Measurements from ENCODE around the gene RYR2.

The RYR2 gene

DNA sequence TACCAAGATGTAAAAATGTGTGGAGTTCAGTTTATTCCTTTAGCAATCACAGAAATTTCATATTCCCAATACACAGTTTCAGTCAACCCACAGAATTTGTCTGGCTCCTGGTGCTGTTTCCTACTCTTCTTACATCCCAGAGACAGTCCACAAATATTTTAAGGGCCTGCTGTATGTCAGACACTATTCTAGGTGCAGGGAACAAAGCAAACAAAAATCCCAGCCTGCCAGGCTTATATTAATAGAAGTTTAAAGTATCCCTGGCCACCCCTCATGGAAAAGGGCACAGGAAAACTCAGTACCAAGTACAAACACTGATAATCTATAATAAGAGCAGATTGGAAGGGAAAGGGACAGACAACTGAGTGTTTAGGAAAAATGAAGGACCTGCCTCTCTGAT is 653.9 kb downstream of the RYR2 start:
- in situ Hi-C loops (cut with MboI; ENCODE audit: low sequenced_read_pairs) = no loop called here

DNA sequence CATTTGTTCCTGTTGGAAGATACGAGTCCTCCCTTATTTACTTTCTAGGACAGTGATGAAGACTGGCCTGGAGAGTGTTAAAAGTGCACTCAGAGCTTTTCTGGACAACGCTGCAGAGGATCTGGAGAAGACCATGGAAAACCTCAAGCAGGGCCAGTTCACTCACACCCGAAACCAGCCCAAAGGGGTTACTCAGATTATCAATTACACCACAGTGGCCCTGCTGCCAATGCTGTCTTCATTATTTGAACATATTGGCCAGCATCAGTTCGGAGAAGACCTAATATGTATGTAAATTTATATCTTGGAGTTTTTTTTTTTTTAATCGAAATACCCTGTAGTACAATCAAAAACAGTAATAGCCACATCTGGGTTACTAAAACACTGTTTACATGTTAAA is 658.2 kb downstream of the RYR2 start:
- in situ Hi-C loops (cut with MboI; ENCODE audit: low sequenced_read_pairs) = no loop called here

DNA sequence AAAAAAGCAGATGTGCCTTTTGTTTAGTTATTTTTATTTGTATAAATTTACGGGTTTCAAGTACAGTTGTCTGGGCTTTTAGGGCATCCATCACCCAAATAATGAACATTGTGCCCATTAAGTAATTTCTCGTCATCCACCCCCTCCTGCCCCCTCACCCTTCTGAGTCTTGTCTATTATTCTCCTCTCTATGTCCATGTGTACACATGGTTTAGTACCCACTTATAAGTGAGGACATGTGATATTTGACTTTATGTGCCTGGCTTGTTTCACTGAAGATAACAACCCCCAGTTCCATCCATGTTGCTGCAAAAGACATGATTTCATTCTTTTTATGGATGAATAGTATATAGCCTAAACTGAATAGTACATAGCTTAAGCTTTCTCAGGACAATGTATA is 659.5 kb downstream of the RYR2 start:
- in situ Hi-C loops (cut with MboI; ENCODE audit: low sequenced_read_pairs) = no loop called here

DNA sequence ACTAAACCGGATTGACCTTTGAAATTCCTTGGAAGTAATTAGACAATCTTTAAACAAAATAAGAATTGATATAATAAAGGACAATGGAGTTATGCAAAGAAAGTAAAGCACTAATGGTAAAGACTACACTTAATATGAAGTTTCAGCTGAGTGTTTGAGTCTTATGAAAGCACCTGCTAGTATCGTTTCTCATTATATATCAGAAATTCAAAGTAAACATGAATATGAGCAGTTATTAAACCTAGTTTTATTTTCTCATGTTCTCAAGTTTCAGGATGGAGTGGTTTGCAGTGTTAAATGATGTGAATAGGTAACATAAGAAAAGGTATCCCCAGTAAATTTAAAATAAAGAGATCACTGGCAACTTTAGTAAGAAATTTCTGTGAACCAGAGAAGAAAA is 660.2 kb downstream of the RYR2 start:
- in situ Hi-C loops (cut with MboI; ENCODE audit: low sequenced_read_pairs) = no loop called here

DNA sequence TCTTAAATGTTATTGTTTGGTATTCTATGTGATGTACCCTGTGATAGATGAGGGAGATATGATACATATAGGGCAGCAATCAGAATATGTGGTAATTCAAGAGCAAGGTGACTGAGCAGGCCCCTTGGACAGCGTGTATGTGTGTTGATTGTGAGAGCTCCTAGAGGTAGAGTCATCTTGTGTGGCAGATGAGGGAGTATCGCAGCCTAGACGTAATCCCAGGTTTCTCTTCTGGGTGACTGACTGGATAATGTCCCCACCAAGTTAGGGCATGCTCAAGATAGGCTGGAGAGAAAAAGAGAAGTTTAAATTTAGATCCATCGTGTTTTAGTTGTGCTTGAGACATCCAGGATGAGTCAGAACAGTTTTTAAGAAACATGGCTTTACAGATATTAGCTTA is 663.5 kb downstream of the RYR2 start:
- in situ Hi-C loops (cut with MboI; ENCODE audit: low sequenced_read_pairs) = no loop called here

DNA sequence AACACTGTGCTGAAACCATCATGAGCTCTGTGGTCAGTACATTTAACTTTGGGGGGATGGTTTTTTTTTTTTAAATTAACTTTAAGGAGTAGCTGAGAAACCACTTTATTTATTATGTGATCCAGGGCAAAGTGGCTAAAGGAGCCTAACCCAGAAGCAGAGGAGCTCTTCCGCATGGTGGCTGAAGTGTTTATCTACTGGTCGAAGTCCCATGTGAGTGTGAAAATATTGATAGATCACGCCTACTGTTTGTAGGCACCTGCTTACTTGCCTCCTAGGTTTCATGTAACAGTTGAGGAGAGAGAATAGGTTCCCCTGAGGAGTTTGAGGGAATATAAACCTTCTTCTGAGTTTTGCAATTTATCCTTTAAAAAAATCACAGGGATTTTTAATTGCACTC is 667.4 kb downstream of the RYR2 start:
- in situ Hi-C loops (cut with MboI; ENCODE audit: low sequenced_read_pairs) = no loop called here

DNA sequence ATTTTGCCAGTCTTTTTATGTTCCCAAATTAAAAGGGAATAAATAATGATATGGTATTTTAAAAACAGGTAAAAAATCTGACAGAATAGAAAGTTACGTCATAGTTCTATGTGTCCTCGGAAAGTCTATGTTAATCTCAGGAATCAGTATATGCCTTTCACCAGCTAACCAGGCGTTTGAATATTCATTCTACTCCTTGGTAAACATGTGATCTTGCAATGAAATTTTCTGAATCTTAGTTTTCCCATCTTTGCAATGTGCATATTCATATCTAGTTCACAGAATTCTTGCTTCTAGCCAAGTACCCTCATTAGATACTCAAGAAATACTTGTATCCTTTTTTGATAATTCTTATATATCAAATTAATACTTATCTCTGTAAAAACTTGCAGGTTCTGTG is 669.3 kb downstream of the RYR2 start:
- in situ Hi-C loops (cut with MboI; ENCODE audit: low sequenced_read_pairs) = no loop called here

DNA sequence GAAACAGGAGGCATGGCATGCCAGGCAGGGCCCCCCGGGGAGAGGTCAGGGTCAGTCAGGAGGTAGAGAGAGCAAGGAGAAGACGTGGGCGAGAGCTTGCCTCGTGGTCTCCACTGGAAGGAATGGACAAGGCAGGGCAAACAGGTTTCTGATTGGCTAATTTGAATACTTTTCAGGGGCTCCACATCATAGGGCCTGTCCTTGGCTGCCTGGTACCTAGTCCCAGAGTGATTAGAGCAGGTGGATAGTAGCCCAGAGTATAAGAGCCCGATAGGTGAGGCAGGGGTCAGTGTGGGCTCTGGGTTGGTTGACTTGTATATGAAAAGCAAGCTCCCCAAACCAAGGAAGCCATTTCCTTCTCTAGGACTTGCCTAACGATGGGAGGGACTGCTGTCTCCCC is 670.1 kb downstream of the RYR2 start:
- in situ Hi-C loops (cut with MboI; ENCODE audit: low sequenced_read_pairs) = no loop called here

DNA sequence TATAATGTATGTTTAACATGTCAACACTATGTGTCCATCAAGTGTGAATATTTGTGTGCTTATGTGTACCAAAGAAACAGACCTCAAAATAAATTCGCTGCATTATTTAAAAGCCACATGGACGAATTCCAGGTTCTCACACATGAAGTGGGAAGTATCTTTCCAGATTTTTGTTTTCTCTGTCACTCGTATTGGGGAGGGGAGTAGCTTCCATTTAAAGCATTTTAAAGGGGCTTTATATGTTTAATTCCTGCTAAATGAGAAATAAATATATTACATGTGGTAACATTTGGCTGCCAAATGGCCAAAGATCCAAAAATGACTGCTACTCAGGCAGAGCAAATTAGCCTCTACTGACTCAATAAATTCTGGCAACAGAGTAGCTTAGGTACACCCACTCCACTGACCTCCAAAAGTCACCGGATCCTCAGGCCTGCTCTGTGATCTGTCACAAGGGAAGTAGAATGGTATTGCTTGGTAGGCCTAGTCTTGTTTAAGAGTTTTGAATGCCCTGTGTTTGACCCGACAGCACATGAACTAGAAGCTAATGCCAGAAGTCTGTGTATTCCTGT is 670.7 kb downstream of the RYR2 start:
- in situ Hi-C loops (cut with MboI; ENCODE audit: low sequenced_read_pairs) = no loop called here

DNA sequence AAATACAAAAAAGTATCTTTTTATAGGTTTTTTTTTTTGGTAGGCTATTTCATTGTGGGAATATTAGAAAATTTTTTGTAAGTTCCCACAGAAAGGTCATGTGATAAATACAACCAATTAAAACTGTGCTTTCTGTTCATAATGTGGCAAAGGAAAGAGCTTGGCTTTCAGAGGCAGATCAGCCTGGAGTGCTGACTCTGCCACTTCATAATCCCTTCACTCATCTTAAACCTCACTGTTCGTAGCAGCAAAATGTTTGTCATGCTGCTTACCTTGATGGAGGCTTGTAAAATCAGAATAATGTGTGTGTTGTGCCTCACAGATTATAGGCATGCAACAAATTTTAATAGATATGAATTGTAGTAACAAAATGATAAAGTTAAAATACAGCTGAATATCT is 671.9 kb downstream of the RYR2 start:
- in situ Hi-C loops (cut with MboI; ENCODE audit: low sequenced_read_pairs) = no loop called here

DNA sequence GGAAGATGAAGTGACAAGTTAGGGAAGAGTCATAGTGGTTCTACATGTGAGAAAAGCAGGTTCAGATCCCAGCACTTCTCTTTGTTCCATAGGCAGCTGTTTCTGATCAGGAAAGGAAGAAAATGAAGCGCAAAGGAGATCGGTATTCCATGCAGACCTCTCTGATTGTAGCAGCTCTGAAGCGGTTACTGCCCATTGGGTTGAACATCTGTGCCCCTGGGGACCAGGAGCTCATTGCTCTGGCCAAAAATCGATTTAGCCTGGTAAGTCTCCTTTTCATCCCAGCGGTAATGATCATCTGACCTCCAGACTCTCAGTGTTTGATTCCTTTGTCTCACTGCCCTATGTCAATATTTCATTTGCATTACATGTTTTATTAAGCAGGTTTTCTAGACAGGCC is 675.1 kb downstream of the RYR2 start:
- in situ Hi-C loops (cut with MboI; ENCODE audit: low sequenced_read_pairs) = no loop called here

DNA sequence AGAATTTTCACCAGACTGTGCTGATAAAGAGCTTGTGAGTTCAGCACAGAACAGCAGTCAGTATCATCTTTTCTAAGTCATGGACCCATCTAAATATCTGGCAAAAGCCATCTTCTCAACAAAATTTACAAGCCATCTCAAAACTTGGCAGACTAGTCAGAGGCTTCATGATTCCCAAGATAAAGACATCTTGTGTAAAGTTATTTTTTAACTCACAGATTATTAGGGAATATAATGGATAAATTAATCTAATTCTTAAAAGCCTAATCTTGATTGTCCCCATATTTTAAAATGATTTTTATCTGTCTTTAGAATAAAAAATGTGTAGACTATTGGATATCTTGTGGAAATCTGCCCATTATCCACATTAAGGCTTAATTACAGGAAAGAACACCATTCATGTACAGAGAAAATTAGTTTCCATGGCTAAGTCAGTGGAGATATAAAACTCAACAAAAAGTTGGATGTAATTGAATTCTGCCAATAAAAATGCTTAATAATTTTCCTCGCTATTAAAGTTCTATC is 688.9 kb downstream of the RYR2 start:
- in situ Hi-C loops (cut with MboI; ENCODE audit: low sequenced_read_pairs) = no loop called here

DNA sequence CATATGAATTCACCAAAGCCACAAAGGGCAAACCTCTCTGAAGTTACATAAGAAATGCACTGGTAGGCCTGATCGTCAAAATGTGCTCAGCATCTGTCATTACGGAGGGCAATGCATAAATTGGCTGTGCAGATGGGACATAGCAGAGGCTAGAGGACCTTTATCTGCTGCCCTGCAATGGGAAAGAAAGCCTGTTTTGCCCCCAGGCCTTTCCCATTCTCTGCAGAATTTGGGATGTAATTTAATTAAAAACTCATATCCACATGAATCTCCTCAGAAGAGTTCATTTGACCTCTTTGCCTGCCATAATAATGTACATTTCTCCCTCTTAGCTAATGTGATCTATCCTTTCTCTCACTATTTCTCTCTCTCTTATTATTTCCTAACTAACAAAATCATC is 690.7 kb downstream of the RYR2 start:
- in situ Hi-C loops (cut with MboI; ENCODE audit: low sequenced_read_pairs) = no loop called here

DNA sequence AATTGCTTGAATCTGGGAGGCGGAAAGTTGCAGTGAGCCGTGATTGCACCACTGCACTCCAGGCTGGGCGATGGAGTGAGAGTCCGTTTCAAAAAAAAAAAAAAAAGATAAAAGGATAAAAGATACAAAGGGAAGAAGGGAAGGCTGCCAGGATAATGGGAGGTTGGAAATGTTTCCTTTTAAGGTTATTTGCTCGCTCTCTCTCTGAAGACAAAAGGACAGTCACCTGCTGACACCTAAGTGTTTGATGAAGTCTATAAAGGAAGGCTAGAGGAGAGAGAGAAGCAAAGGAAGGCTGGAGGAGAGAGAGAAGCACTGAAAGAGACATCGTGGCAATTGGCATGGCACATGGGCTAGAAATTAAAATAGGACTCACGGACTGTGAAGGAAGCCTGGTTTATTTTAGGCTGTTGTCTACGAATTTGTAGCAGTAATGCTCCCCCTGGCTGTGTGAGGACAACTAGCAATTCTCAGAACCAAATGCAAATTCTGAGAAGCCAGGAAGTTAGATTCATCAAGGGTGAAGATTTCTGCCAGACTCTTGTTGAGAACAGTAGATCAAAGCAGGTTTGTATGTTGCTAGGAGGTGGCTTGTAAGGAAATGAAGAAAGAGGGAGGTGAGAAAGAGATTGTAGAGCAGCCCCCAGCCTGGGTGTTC is 694.5 kb downstream of the RYR2 start:
- in situ Hi-C loops (cut with MboI; ENCODE audit: low sequenced_read_pairs) = no loop called here

DNA sequence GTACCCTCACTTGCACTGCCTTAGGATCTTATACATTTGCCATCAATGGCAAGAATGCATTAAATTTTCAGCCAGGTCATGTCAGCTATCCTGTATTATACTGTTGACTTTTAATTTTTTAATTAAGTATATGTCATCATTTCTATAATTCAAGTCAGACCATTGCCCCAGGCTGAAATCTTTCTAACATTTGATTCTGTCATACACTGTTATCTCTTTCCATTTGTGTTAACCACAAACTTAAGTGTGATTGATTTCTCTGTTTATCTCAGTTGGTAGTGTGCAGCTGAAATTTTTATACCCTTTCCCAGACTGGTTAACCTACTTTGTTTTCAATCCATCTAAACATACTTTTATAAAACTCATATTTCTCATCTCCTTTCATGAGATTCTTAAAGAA is 695.5 kb downstream of the RYR2 start:
- in situ Hi-C loops (cut with MboI; ENCODE audit: low sequenced_read_pairs) = no loop called here

DNA sequence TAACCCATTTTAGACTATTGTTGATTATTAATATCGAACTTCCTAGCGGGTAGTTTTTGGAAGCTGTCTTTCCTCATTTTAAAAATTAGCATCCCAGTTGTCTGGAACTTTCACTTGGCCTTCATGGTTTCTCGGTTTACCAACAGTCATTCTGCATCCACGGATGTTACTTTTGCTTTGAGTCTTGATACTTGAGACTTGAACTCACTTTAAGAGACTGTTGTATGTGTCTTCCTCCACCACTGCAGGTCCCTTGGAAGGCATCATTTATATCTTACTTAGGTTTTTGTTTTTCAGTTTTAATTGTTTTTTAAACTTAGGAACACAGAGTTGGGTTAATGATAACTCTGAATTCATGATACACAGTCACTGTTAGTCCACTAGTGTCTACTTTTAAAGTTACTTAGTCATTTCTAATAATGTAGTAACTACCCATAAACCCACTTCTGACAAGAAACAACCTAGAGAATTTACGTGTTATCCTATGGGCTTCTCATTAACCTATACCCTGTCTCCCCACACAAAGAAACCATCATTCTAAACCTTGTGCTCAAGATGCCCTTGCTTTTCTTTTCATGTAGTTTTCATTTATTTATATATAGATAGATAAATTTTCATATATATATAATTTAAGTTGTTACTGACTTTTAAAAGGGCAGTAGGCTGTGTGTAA is 696.1 kb downstream of the RYR2 start:
- in situ Hi-C loops (cut with MboI; ENCODE audit: low sequenced_read_pairs) = no loop called here

DNA sequence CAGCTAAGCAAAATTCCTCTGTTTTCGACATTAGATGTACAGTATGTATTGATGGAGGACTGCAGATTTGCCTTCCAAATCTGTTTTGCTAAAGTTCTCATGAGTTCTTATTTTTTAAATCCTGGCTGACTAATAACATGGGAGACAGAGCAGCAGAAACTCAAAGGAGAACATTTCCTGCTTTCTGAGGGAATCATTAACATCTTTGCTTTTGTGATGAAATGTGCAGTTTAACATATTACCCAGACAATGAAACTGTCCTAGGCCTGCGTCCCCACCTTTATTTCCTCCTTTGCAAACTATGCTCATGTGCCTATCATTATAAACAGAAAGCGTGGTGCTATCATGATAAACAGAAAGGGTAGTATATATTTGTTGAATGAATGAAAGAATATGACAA is 698.9 kb downstream of the RYR2 start:
- in situ Hi-C loops (cut with MboI; ENCODE audit: low sequenced_read_pairs) = no loop called here

DNA sequence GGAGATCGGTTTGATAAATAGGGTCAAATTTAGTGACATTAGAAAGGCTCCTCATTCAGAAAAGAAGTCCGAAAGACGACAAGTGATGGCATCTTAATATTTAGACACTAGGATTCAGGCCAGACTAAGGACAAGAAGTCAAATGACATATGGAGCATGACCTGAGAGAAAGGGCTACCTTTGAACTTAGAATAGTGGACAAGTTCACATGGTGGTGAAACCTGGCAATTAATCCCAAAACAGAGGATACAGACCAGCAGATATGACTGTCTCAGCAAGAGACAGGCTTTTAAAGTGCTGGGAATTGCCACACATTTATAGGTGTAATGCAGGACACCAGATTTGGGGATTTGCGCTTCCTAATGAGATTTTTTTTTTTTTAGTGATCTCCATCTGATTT is 703.6 kb downstream of the RYR2 start:
- in situ Hi-C loops (cut with MboI; ENCODE audit: low sequenced_read_pairs) = no loop called here

DNA sequence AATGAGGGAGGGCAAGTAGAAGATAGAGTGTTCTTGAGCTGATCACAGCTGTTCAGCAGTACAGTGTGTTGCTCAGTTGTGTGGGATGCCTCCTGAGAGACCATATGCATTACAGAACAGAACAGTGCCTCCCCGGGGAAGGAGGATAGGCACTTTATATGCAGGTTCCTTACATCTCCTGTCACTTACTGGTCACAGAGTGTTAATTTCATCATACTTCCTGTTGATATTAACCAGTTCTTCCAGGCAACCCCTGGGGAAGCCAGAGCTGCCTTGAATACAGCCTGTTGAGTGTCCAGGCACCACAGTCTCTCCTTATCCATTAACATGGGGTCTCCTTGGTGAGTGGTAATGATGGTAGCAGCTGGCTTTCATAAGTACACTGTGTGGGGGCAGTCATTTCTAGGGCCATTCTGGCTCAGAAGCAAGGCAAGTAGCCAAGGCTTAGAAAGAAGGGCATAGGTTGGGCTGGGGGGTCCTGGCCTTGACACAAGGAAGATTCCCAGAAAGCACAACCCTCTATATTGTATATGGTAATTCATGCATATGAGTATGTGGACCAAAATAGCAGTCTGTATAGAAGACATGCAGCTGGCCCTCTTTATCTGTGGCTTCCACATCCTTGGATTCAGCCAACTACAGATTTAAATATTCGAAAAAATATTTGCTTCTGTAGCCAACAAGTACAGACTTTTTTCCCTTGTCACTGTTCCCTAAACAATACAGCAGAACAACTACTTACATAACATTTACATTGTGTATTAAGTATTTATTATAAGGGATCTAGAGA is 706.4 kb downstream of the RYR2 start:
- in situ Hi-C loops (cut with MboI; ENCODE audit: low sequenced_read_pairs) = no loop called here

DNA sequence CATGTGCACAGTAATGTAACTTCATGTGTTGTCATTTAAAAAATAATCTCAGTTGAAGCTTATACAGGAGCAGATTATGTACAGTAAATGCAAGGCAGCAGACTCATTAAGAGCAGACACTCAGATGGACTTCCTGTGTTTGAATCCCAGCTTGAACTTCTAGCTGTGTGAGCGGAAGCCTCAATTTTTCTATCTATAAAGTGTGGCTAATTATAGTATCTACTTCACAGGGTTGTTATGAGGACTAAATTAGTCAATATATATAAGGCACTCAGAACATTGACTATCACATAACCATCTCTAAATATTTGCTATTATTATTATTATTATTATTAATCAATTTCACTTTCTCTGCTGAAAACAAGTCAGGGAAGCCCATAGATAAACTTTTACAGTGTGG is 707.1 kb downstream of the RYR2 start:
- in situ Hi-C loops (cut with MboI; ENCODE audit: low sequenced_read_pairs) = no loop called here

DNA sequence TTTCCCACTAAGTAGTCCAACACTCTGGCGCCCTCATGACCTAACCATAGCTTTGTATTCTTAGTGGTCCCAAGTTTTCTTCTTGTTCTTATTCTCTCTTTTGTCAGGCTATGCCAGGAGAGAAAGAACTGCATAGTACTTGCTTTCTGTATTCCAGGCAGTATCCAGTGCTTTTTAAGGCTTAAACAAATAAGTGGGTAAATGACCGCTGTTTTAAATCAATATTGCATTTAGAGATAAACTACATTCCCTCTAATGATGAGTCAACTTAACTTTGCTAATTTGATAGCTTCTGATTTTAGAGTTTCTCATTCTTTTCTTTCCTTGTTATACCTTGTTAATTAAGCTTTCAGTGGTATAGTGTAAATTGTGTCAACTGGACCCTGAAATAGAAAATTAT is 709.1 kb downstream of the RYR2 start:
- in situ Hi-C loops (cut with MboI; ENCODE audit: low sequenced_read_pairs) = no loop called here

DNA sequence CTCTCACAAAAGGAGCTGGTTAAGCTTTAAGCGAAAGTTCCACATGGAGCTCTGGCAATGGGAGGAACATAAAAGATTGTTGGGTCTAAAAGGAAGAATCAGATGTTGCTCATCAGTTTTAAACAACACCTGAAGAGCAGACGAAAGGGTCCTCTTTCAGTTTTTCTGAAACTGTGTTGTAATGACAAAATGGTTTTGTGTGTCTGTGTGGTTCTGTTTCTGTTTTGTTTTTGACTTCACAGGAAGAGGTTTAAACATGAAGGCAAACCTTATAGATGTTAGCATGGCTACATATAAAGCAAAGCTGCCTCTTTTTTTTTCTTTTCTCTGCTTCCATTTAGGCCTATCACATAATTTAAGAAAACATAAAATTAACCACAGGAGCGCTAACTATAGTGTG is 712.6 kb downstream of the RYR2 start:
- in situ Hi-C loops (cut with MboI; ENCODE audit: low sequenced_read_pairs) = no loop called here

All from hTERT RPE-1 (cell line).